Neural cell (in vitro differentiated cells): ENCODE measurements around the gene FHIT. TPM values are rescaled to one million over a fixed set of nuclear protein-coding genes. Genes with fewer than 3 reads are reported as not detected.

Experiments used
- H2AFZ ChIP-seq: fragments of 200-600, 300-800 bp; sonication (generic), shearing (Covaris generic); 2 replicates; pipeline ENCODE4 v1.6.0; 2014; ENCODE audit warnings: low read depth, mild to moderate bottlenecking, antibody characterized with exemption, low read length, moderate library complexity
- H3F3A ChIP-seq: fragments of 200-600 bp; shearing (Covaris generic); 2 replicates; pipeline ENCODE4 v1.6.1; 2016; ENCODE audit warnings: mild to moderate bottlenecking, moderate library complexity, mixed read lengths, antibody characterized with exemption, low read length; ENCODE audit not compliant: insufficient read depth, poor library complexity, severe bottlenecking
- H3K27ac ChIP-seq: fragments of 200-600, 300-800 bp; sonication (generic), shearing (Covaris generic); 2 replicates; pipeline ENCODE4 v1.5.1; 2014; ENCODE audit warnings: mild to moderate bottlenecking, low read length, moderate library complexity
- H3K27me3 ChIP-seq: fragments of 300-800, 200-600 bp; sonication (generic), shearing (Covaris generic); 2 replicates; pipeline ENCODE4 v1.6.0; 2014; ENCODE audit warnings: mild to moderate bottlenecking, low read depth, low read length, moderate library complexity; ENCODE audit not compliant: insufficient read depth
- H3K36me3 ChIP-seq: fragments of 300-800, 200-600 bp; sonication (generic), shearing (Covaris generic); 2 replicates; pipeline ENCODE4 v1.5.1; 2014; ENCODE audit warnings: mild to moderate bottlenecking, antibody characterized with exemption, low read length, moderate library complexity; ENCODE audit not compliant: insufficient read depth
- H3K4me2 ChIP-seq: fragments of 300-800, 200-600 bp; sonication (generic), shearing (Covaris generic); 2 replicates; pipeline ENCODE4 v1.6.0; 2014; ENCODE audit warnings: mild to moderate bottlenecking, low read length
- H3K4me3 ChIP-seq: fragments of 300-800, 200-600 bp; sonication (generic), shearing (Covaris generic); 2 replicates; pipeline ENCODE4 v1.5.1; 2014; ENCODE audit warnings: mild to moderate bottlenecking, low read length, moderate library complexity
- H3K79me2 ChIP-seq: fragments of 200-600 bp; shearing (Covaris generic); replicated peaks from 2 replicates; pipeline ENCODE4 v1.6.0; 2014; ENCODE audit warnings: mild to moderate bottlenecking, low read length, moderate library complexity; ENCODE audit not compliant: insufficient read depth
- H3K9ac ChIP-seq: fragments of 300-800, 200-600 bp; sonication (generic), shearing (Covaris generic); 2 replicates; pipeline ENCODE4 v1.6.1; 2016; ENCODE audit warnings: mild to moderate bottlenecking, low read length, mixed read lengths
- H3K9me2 ChIP-seq: fragments of 200-600 bp; shearing (Covaris generic); 2 replicates; pipeline ENCODE4 v1.6.1; 2016; ENCODE audit warnings: mild to moderate bottlenecking, low read length, mixed read lengths; ENCODE audit not compliant: insufficient read depth
- H3K9me3 ChIP-seq: fragments of 200-600, 300-800 bp; sonication (generic), shearing (Covaris generic); 2 replicates; pipeline ENCODE4 v1.6.1; 2016; ENCODE audit warnings: mild to moderate bottlenecking, mixed run types, low read length, moderate library complexity, mixed read lengths
- H4K20me1 ChIP-seq: fragments of 200-600 bp; shearing (Covaris generic); 2 replicates; pipeline ENCODE4 v1.6.1; 2016; ENCODE audit warnings: mild to moderate bottlenecking, mixed run types; ENCODE audit not compliant: insufficient read depth
- EP300 ChIP-seq: fragments of 450-650 bp; conservative IDR thresholded peaks from 2 replicates; pipeline ENCODE4 v1.6.1; 2014; ENCODE audit warnings: antibody characterized with exemption, mild to moderate bottlenecking, moderate library complexity; ENCODE audit not compliant: poor library complexity, severe bottlenecking
- EZH2 ChIP-seq: fragments of 200-600, 300-800 bp; shearing (Covaris generic), sonication (generic); IDR thresholded peaks from 2 replicates; pipeline ENCODE4 v1.6.1; 2014; ENCODE audit warnings: antibody characterized with exemption, low read length, borderline replicate concordance, mild to moderate bottlenecking; ENCODE audit not compliant: insufficient read depth, poor library complexity, severe bottlenecking
- MXI1 ChIP-seq: fragments of 450-650 bp; conservative IDR thresholded peaks from 2 replicates; pipeline ENCODE4 v1.6.1; 2014; ENCODE audit warnings: antibody characterized with exemption, mild to moderate bottlenecking; ENCODE audit not compliant: poor library complexity, severe bottlenecking
- POLR2AphosphoS5 ChIP-seq: IDR thresholded peaks from 2 replicates; pipeline ENCODE4 v1.6.1; 2012
- RAD21 ChIP-seq: fragments of 450-650 bp; conservative IDR thresholded peaks from 2 replicates; pipeline ENCODE4 v1.6.1; 2014; ENCODE audit warnings: antibody characterized with exemption, mild to moderate bottlenecking, moderate library complexity
- REST ChIP-seq: IDR thresholded peaks from 2 replicates; pipeline ENCODE4 v1.6.1; 2012; ENCODE audit warnings: borderline replicate concordance
- SMC3 ChIP-seq: fragments of 450-650 bp; conservative IDR thresholded peaks from 2 replicates; pipeline ENCODE4 v1.6.1; 2014; ENCODE audit warnings: antibody characterized with exemption, mild to moderate bottlenecking, moderate library complexity; ENCODE audit not compliant: poor library complexity
- TAF1 ChIP-seq: IDR thresholded peaks from 2 replicates; pipeline ENCODE4 v1.6.1; 2012; ENCODE audit warnings: low read depth
- polyA plus RNA-seq: library from polyadenylated mRNA; depleted of rRNA; stranded (reverse); fragments of >200 nt; gene quantifications from 2 replicates; pipeline ENCODE4 v1.2.3, GENCODE V29; 2014
- TF ChIP-seq, protein P1 (sequence below): fragments of 450-650 bp; IDR thresholded peaks from 2 replicates; pipeline ENCODE4 v1.5.1; 2014; ENCODE audit warnings: antibody characterized with exemption, mild to moderate bottlenecking, moderate library complexity; ENCODE audit not compliant: poor library complexity, severe bottlenecking

FHIT gene
- polyA plus RNA-seq, 1 donor from 2014 or later = not detected

DNA sequence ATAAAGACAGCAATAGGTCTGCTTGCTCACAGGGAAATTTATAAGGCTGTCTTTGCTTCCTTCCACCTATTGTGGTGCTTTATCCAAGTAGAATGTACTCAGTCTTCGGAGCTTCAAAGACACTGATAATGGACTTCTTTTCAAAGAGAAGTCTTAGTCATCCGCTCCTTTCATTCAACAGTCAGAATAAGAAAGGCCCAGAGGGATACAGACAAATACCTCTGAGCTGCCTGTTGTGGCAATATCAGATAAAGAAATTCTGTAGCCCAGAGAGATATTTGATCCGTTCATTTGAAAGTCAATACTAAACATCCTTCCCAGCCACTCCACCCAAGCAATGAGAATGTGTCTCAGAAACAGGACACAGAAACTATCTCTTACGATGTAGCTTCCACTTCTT lies 110.0 kb downstream of the FHIT start:
- Histone ChIP-seq H3K27me3 (no peaks in the 10 kb centered on the region), H3K4me3 (no peak overlapping the region), H2AFZ (no peak overlapping the region), H3K79me2 (no peaks in the 10 kb centered on the region), H3F3A (no peaks in the 10 kb centered on the region), H3K36me3 (no peaks in the 10 kb centered on the region), H3K9me3 (no peaks in the 10 kb centered on the region), H3K9ac (no peak overlapping the region), H4K20me1 (no peaks in the 10 kb centered on the region), H3K4me2 (no peak overlapping the region), H3K27ac (no peak overlapping the region), H3K9me2 (no peaks in the 10 kb centered on the region)
- no peak for TF ChIP-seq EZH2
- TF ChIP-seq EP300 = no peak
- TF ChIP-seq TAF1 = no peak
- no peak for TF ChIP-seq MXI1
- no peak for TF ChIP-seq SMC3
- no peak for TF ChIP-seq RAD21
- no peak for TF ChIP-seq POLR2AphosphoS5
- TF ChIP-seq, protein P1, sequence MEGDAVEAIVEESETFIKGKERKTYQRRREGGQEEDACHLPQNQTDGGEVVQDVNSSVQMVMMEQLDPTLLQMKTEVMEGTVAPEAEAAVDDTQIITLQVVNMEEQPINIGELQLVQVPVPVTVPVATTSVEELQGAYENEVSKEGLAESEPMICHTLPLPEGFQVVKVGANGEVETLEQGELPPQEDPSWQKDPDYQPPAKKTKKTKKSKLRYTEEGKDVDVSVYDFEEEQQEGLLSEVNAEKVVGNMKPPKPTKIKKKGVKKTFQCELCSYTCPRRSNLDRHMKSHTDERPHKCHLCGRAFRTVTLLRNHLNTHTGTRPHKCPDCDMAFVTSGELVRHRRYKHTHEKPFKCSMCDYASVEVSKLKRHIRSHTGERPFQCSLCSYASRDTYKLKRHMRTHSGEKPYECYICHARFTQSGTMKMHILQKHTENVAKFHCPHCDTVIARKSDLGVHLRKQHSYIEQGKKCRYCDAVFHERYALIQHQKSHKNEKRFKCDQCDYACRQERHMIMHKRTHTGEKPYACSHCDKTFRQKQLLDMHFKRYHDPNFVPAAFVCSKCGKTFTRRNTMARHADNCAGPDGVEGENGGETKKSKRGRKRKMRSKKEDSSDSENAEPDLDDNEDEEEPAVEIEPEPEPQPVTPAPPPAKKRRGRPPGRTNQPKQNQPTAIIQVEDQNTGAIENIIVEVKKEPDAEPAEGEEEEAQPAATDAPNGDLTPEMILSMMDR = no peak
- no peak for TF ChIP-seq REST

DNA sequence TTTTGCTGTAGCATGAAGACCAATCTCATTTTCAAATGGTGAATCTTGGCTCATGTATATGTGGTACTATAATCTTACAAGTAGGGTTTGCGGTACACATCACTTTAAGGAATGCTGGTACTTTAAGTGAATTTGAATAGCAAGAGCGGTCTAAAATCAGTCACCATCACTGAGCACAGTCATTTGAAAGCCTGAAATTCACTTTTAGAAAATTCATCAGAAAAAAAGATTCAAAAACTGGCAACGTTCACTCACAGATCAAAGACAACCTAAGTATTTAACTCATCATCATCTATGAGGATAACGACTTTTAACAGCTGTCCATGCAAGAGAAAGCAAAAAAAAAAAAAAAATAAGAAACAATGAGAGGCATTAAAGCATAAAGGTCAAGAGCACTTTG lies 111.6 kb downstream of the FHIT start:
- Histone ChIP-seq H3K27ac (no peak overlapping the region), H3K9ac (no peak overlapping the region), H3K79me2 (no peaks in the 10 kb centered on the region), H3K9me3 (no peaks in the 10 kb centered on the region), H2AFZ (no peak overlapping the region), H3K4me2 (no peak overlapping the region), H3K36me3 (no peaks in the 10 kb centered on the region), H4K20me1 (no peaks in the 10 kb centered on the region), H3K27me3 (no peaks in the 10 kb centered on the region), H3K9me2 (no peaks in the 10 kb centered on the region), H3K4me3 (no peak overlapping the region), H3F3A (no peaks in the 10 kb centered on the region)
- TF ChIP-seq REST (no peak), EP300 (no peak), EZH2 (no peak), TAF1 (no peak), RAD21 (no peak), POLR2AphosphoS5 (no peak), SMC3 (no peak), MXI1 (no peak)
- TF ChIP-seq, protein P1 = no peak
